Measurements from ENCODE around the gene OTUD4.
"Not testable (repeated sequence)": the region's sequence is repeated elsewhere in the genome, so short reads cannot be mapped to it uniquely, and the experiment has no call there.

Gene OTUD4

GRCh38 chr4:145180298-145181090 lies at the start of gene OTUD4:
OTUD4 (minus strand) TSS chr4:145180589; CDS start chr4:145179973, 616 bp downstream.
- peak; percentile 99 for DNase-seq (ENCODE audit: low read depth, low spot score)

- DNase-seq (ENCODE audit: low read depth, low spot score) = not testable (repeated sequence)
Observed at GRCh38 chr4:145223228-145223627, 42.8 kb upstream of the OTUD4 start.

- DNase-seq (ENCODE audit: low read depth, low spot score) = not testable (repeated sequence)
Observed at GRCh38 chr4:145221529-145221928, 41.1 kb upstream of the OTUD4 start.

- no peak for DNase-seq (ENCODE audit: low read depth, low spot score)
Observed at GRCh38 chr4:145219090-145219489, 38.7 kb upstream of the OTUD4 start.

GRCh38 chr4:145218251-145218650 lies 37.9 kb upstream of the OTUD4 start:
- no peak for DNase-seq (ENCODE audit: low read depth, low spot score)

GRCh38 chr4:145217349-145217748 lies 37.0 kb upstream of the OTUD4 start:
- DNase-seq (ENCODE audit: low read depth, low spot score) = no peak

GRCh38 chr4:145216535-145216934 lies 36.1 kb upstream of the OTUD4 start:
- DNase-seq (ENCODE audit: low read depth, low spot score) = peak; percentile 31

GRCh38 chr4:145213245-145213644 lies 32.9 kb upstream of the OTUD4 start:
- no peak for DNase-seq (ENCODE audit: low read depth, low spot score)

- DNase-seq (ENCODE audit: low read depth, low spot score) = peak; percentile 34
Observed at GRCh38 chr4:145207934-145208333, 27.5 kb upstream of the OTUD4 start.

- DNase-seq (ENCODE audit: low read depth, low spot score) = no peak
Observed at GRCh38 chr4:145203410-145203809, 23.0 kb upstream of the OTUD4 start.

GRCh38 chr4:145200366-145200765 lies 20.0 kb upstream of the OTUD4 start:
- DNase-seq (ENCODE audit: low read depth, low spot score) = no peak

- peak; percentile 20 for DNase-seq (ENCODE audit: low read depth, low spot score)
Observed at GRCh38 chr4:145199051-145199716, 18.8 kb upstream of the OTUD4 start.

GRCh38 chr4:145196747-145197146 lies 16.4 kb upstream of the OTUD4 start:
- DNase-seq (ENCODE audit: low read depth, low spot score) = no peak

- no peak for DNase-seq (ENCODE audit: low read depth, low spot score)
Observed at GRCh38 chr4:145195167-145195952, 15.0 kb upstream of the OTUD4 start.

GRCh38 chr4:145189981-145190380 lies 9.6 kb upstream of the OTUD4 start:
- DNase-seq (ENCODE audit: low read depth, low spot score) = peak; percentile 33

GRCh38 chr4:145186729-145187128 lies 6.3 kb upstream of the OTUD4 start:
- DNase-seq (ENCODE audit: low read depth, low spot score) = no peak

GRCh38 chr4:145183581-145183980 lies 3.2 kb upstream of the OTUD4 start:
- no peak for DNase-seq (ENCODE audit: low read depth, low spot score)

GRCh38 chr4:145183023-145183422 lies 2.6 kb upstream of the OTUD4 start:
- DNase-seq (ENCODE audit: low read depth, low spot score) = no peak

- DNase-seq (ENCODE audit: low read depth, low spot score) = no peak
Observed at GRCh38 chr4:145182222-145182621, 1.8 kb upstream of the OTUD4 start.

GRCh38 chr4:145181091-145181501 lies 707 bp upstream of the OTUD4 start:
- no peak for DNase-seq (ENCODE audit: low read depth, low spot score)

GRCh38 chr4:145179861-145180297 lies 510 bp downstream of the OTUD4 start:
- DNase-seq (ENCODE audit: low read depth, low spot score) = peak; percentile 73

- DNase-seq (ENCODE audit: low read depth, low spot score) = peak; percentile 77
Observed at GRCh38 chr4:145179281-145179860, 1.0 kb downstream of the OTUD4 start.
